NK-92 treated with Interleukin-12 subunit alpha and Interleukin-12 subunit beta, amount 100 ng/mL, for 24 hours (cell line): ENCODE data around the gene LPP.

Experiments used
- DNase-seq: peaks from one replicate; lab custom pipeline; 2025; lab: John Stamatoyannopoulos, UW

LPP gene

DNA sequence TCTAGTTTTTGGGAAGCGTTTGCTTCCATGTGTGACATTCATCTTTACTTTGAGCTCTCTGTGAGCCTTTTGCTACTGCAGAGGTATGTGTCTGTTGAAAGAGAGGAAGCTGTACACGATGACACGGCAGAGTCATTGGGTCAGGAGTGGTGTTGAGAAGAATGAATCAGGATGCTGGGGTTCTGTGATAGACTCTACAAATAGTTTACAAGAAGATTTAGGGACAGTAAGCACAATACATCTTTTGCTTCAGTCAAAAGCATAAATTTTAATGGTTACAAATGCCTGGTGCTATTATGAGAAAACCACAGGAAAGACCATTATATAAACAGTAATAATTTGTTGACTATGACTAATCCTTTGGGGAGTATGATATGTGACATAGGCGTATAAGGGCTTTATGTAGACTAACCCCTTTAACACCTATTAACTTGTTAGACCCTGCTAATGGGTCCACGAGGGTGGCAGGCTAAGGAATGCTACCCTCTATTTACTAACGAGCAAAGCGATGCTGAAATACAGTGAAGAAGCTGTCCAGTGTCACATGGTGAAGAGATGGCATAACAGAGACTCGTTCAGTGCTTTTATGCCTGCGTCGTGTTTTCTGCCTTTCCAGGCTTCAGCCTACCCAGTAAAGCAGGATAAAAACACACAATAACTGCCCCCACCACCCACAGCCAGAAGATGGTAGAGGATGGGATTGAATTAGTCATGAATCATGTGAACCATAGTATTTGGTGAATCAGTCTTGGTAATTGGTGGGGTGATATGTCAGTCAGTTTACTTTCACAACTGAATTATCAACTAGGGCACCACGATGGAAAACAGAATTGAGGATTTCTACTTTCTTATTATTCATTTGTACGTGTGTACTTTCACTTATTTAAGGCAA is 118.8 kb downstream of the LPP start:
- DNase-seq, result no peak

DNA sequence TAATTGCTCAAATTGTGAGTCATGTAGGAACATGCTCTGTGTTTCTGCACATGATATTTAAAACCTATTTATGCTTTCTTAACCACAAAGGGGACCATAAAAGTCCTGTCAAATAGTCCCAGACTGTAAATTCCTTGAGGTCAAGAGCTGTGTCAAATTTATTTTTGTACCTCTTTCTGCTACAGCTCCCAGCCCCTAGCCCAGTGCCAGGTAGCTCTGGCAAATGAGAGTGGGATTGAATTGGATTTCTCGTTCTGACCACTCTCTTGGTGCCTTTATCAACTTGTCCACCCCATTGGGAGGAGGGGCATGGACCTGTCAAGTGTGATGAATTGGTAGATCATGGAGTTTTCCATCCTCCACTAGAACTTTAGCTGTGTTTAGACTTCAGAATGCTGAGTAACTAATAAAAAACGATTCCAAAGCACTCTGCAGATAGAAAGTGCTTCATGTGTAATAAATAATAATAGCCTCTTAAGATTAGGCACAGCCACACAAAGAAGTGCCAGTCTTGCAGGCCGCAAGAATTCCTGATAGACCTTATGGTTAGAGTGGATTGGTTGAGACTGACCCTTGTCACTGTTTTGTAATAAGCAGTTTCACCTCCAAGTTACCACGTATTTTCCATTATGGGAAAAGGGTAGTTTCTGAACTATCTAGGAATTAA is 120.4 kb downstream of the LPP start:
- DNase-seq, result no peak

DNA sequence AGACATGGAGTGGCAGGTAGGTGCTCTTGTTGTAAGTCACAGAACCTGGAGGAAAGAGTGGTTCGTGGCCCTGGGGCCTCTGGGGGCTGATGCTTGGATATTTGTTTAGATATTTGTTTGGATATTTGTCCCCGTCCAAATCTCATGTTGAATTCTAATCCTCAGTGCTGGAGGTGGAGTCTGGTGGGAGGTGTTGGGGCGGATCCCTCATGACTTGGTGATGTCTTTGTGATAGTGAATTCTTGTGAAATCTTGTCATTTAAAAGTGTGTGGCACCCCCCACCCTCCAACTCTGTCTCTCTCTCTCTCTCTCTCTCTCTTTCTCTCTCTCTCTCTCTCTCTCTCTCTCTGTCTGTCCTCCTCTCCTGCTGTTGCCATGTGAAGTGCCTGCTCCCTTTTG is 122.4 kb downstream of the LPP start:
- no peak for DNase-seq

DNA sequence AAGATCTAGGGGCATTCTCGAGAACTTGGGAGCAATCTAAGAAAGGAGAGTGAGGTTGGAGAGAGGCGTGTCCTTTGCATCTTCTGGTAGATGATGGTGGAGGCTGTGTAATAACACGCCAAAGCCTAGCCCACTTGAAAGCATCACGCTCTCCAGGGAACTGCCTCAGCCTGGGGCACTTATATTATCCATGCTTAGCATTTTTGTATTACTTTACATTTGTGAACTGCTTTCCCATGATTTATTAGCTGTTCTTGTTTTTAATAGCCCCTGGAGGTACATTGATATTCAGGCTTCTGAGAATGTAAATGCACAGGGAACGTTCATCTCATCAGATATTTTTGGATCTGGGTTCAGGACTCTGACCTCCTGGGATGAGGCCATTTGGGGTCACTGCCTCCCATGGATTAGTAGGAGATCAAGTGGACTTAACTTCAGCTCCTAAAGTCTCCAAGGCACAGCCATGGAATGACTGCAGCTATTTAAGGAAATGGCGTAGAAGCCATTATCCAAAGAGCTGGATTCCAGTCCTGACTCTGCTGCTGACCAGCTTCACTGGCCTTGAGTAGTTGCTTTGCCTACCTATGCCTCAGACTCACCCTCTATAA is 124.9 kb downstream of the LPP start:
- DNase-seq, result no peak

DNA sequence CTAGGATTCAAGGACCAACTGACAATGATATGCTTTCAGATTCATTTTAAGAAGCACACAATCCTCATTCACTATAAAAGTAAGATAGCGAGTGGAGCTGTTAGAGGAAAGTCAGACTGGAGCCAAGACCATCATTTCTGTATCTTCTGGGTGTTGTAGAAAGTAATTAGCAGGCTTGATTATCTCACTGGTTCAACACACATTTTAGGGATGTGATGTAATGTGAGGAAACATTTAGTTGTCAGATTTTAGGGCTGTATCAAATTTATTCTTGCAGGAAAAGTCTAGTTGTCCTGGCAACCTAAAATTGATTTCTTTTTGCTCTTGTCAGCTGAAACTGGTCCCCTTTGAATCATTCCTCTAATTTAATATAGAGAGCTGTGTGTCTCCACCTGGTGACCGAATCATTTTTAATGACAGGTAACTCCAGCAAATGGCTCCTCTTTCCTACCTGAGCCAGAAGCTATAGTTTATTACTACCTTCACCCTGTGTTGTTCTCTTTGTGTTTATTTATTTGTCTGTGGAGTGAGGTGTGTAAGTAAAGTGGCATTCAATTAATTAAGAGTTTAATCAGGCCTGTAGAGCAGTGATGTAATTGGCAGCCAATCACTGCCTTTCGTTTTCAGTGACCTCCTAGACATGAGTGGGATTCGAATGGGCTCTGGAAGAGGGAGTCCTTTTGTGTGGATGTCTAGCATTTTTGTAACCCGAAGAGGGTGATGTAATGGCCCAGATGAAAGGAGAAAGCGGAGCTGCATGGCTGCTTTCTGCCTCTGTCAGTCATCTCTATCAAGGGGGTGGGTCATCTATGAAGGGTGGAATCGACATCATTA is 125.8 kb downstream of the LPP start:
- no peak for DNase-seq

DNA sequence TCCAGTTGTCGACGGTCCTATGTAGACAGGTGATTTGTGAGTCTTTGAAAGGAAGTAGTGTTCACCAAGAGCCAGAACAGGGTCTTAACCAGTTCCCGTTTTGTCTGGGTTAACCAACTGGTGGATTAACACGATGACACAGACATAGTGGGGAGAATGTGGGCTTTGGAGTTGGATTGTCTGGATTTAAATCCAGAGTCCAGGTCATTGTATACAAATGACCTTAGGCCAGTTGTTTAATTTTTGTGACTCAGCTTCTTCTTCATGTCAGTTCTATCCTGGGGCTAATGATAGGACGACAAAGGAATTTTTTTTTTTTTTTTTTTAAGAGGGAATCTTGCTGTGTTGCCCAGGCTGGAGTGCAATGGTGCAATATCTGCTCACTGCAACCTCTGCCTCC is 126.7 kb downstream of the LPP start:
- DNase-seq, result no peak

DNA sequence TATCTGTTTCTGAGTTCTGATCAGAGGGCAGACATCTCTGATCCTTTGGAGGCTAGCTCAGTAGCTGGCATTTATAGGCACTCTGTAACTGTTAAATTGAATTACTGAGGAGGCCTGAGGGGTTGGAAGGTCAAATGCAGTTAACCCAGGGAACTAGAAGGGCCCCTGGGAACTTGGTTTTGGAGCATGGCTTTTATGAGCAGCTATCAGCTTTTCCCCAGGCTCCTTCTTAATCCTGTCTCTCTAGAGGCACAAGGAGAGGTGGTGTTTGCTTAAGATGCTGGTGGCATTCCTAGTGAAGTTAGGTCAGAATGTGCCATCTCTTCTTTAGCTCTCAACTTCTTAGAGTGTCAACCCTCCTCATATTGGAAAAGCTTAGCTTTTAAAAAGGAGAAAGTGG is 128.9 kb downstream of the LPP start:
- DNase-seq, result no peak

DNA sequence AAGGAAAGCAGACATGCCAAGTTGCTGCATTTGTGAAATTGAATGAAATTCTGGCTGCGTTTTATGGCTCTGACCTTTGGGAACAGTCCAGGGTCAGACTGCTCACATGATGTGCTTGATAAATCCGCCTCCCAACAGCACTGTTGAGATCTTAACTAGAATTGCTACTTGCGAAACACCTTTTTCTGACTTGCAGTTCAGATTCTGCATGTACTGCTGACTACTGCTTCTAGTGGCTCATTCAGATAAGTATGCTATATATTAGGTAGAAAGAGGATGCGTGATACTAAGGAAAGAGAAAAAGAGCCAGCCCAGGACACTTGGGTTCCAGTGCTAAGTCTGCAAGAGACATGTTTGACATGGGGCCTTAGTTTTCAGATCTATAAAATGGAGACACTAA is 129.4 kb downstream of the LPP start:
- no peak for DNase-seq

DNA sequence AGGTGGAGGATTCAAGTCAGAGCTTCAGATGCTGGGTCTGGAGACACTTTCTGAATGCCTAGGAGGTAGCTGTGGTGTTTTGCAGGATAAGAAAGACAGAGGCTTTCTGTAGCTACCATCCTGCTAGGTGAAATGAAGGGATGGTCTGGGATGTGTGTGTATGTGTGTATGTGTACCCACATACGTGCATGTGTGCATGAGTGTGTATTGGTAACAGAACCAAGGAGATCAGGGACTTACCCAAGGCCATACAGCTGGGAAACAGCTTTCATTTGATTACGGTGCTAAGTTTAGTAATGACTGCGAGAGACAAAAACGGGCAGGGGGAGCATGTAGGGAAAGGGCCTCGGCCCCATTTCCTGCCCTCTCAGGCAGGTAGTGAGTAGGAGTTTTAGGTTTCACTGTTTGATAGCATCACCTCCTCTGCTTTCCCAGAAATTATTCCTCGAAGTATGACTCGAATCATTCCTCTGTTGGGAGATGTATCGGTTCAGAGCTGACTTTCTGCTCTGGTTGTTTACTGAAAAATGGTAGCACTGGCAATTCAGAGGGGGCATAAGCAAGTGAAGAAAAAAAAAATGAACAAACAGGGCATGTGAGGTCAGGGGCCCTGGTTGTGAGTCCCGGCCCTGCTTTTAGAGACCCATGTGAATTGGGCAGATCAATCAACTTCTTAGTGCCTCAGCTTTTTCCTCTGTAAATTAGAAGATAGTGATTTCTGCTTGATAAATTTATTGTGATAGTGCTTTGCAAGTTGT is 130.7 kb downstream of the LPP start:
- DNase-seq, result no peak

DNA sequence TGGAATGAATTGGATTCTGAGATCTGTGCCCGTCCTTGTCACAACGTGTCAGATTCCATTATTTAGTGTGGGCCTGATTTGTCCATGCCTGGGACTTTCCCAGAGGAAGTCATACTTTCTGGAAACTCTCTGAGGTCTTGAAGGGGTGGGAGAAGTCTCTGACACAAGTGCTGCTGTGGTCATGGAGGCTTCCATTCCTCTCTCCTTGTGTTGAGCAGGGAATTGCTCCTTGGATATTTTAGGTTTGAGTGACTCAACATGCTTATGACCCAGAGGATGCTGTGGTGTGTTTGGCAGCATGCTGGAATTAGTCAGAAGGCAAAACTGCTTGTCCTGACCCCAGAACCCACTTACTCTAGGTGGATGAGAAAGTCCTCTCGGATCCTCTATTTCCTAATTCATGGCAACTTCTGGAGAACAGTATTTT is 132.1 kb downstream of the LPP start:
- no peak for DNase-seq

DNA sequence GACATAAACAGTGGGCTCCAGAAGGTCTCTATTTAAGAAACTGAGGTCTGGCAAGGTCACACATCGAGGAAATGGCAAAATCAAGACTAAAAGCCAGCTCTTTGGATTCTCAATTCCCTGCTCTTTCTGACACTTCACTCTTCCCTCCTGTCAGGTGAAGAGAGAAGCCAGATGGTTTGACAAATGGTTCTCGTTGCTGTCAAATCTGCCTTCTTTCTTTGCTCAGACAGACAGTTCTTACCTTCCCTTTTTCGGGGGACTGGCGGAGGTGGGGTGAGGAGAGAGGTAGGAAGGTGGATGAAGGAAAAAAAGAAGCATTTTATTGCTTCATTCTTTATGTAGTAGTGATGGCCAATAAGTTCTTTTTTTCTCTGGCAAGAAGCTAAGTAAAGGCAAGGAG is 133.4 kb downstream of the LPP start:
- no peak for DNase-seq

DNA sequence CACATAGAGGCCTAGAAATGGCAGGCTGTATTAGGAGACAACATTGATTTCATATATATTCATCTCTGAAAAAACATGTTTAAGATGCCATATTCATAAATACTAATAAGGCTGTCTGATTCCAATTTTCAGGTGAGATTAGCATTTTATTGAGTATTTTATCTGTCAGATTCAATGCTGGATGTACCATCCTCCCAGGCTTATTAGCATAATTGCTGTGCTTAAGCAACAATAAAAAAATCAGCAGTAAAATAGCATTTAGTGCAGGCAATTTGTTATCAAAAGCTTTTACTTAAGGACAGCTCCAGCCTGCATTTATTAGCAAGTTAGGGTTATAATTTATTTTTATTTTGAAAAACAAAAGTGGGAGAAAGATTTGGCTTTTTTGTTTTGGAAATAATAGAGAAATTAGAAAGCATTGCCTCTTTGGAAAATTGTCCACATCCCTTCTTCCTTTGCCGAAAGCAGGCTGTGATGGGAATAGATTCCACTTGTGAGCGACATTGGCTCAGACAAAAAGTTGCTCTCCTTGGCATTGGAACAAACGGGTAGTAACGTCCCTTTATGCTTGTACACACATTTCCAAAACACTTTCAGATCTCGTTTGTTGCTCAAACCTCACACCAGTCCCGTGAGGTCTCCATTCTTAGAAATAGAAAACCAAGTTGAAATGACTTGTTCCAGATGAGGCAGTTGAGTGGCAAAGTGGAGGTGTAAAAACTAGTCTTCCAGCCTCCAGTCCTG is 134.0 kb downstream of the LPP start:
- no peak for DNase-seq

DNA sequence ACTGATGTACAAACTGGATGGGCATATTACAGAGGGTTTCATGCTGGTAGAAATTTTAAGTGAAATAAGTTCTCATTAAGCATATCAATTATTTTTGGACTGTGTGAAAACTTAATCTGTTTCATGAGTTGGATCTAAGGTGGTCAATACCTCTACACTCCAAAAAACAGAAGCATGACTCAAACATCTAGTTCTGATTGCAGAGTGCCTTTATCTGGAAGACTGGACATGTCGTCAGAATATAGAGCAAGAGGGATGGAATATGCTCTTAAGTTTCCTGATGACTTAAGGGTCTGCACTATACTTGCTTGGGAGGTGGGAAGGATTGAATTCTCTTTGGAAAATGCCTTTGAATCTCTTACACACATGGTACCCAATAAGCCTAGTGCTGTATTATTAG is 138.3 kb downstream of the LPP start:
- DNase-seq, result no peak

DNA sequence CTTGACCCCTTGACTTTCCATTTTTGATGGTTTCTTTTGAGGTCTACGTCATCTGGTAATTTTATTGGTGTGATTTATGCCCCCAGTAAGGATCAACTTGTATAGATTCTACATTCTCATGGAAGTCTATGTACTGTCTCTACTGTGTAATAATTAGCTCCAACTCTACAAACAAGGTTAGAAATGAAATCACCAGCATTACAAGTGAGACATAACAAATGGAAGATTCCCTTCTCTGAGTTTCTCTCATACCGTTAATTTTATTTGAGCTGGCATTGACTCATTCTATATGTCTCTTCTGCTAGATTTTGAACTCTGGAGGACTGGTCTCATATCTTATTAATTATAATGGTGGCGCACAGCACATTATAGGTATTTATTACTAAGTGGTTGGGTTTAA is 138.9 kb downstream of the LPP start:
- DNase-seq, result no peak

DNA sequence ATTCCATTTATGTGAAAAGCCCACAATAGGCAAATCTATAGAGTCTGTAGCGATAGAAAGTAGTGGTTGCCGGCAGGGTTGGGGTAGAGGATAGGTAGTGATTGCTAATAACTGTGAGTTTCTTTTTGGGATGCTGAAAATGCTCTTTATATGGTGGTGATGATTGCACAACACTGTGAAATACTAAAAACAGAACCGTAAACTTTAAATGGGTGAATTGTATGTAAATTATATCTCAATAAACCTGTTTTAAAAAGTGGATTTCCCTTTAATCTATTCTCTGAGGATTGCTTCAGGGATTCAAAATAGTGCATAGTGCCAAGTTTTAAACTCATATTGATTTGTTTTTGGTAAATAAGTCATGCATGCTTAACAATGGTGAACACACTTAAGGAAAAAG is 140.2 kb downstream of the LPP start:
- no peak for DNase-seq

DNA sequence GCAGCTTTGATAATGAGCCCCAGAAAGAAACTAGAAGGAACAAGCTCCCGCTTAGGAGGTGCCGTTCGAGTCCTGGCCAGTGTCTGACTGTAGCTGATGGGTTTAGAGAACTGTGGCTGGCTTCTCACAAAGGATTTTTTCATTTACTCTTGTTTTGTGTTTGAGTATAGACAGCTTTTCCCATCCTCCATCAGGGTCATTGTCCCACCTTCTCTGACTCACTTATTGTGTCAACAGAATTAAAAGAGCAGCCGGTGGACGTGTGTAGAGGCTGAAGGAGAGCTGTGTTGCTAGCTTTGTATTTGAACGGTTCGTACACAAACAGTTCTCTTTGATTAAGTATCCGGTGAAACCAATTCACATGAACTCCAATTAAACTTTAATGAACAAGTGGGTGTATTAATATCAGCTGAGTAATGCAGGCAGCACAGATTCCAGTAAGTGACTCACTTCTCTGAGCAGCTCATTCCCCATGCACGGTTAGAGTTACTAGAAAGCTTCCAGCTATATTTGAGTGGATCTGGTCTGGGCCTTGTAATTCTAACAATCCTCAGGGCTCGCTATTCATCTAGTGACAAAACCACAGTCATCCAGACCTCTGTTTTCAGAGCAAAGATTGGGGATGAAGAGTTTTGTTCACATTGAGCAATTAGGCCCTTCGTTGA is 141.0 kb downstream of the LPP start:
- no peak for DNase-seq

DNA sequence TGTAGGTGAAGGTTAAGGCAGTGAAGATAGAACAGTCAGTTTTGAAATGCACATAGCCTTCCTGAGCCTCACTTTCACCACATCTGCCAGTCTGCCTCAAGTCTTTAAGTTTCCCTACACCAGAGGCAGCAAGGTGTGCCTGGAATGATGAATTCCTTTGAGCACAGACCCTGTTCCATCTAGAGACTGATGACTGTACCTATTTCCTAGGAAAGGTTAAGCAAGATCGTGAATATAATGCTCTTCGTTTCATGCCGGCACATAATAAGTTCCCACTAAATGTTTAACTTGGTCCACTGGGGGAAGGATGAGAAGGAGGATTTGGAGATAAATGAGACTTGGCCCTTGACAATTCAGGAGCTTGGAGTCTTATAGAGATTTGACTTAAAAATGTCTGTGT is 141.9 kb downstream of the LPP start:
- DNase-seq, result no peak

DNA sequence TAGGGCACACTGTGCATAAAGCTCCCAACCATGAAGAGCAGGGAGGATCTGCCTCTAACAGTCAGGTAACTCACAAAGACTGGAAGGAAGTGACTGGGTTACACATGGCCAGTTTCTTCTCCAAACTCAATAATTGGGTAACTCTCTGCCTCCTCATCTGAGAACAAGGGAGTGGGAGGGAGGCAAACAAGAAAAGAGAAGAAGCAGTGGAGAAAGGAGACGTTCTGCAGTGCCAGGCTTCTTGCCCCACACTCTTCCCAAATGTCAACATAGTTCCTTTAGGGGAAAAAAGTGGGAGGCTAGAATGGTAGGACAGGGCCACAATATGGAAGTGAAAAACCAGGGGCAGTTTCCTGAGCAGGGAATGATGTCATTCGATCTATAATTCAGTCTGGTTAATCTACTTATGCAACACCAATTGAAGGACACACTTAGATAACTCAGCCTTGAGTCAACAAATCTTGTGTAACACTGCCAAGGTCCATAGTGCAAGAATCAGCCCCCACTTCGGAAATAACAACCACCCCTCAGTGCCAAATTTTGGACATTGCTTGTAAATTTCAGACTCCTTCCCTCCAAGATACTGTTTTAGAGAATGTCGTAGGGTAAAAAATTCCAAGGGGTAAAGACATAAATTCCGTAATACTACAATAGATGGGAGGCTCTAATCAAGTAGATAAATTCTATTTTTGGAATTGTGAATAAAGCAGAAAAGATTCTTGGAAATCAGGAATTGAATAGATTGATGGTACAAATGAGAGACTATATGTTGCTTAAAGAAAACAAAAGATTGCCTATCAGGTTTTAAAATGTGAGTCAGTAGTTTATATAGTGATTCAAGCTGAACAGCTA is 143.0 kb downstream of the LPP start:
- DNase-seq, result no peak

DNA sequence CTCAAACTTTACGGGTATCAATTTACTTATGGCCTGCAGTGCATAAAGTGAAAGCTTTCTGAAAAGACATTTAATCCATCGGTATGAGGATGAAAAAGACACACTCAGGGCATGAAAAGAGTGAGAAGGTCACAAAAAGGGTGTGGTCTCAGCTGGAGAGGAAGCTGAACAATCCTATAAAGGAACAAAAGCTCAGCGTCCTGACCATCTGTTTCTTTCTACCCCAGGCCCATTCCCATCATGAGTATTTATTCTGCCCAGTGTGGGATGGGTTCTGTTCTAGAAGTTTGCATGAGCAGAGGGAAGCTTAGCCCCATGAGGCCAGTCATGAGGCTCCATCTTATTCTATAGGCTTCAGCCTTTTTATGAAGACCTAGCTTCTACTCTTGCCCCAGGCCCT is 144.6 kb downstream of the LPP start:
- no peak for DNase-seq
